IMR-90 (cell line): ENCODE data around the gene SHROOM3. TPM values are rescaled to one million over a fixed set of nuclear protein-coding genes. Genes with fewer than 3 reads are reported as not detected.

Experiments
- ATAC-seq: fragments of 200-7000 bp; cut with Tn5 transposase; 2 replicates; pipeline ENCODE4 v1.9.1; 2020; ENCODE audit warnings: low read depth, mild to moderate bottlenecking, moderate library complexity
- BruUV-seq: library from RNA; stranded (reverse); fragments of 400-500 nt; replicated peaks from 2 replicates; lab custom pipeline; 2021; lab: Mats Ljungman, UMichigan
- CTCF ChIA-PET: fragments of 300-600 bp; formaldehyde crosslinking; extraction: SDS; loops from one replicate; lab custom pipeline; 2021; ENCODE audit warnings: antibody characterized with exemption; lab: Yijun Ruan, JAX
- POLR2A ChIA-PET: fragments of 300-600 bp; sonication (Branson Sonifier 250); formaldehyde crosslinking; loops from one replicate; lab custom pipeline; 2022; ENCODE audit warnings: antibody characterized with exemption; ENCODE audit not compliant: unreplicated experiment; lab: Charles Lee
- DNase-seq: peaks from one replicate; pipeline ENCODE4 v3.0.0; 2013
- H2AFZ ChIP-seq: replicated peaks from 2 replicates; pipeline ENCODE3; 2013; ENCODE audit warnings: low read length, mild to moderate bottlenecking; ENCODE audit not compliant: poor library complexity
- H2AK5ac ChIP-seq: 2 replicates; pipeline ENCODE4 v1.6.1; 2013; ENCODE audit warnings: low read depth, low read length, inconsistent platforms
- H2AK9ac ChIP-seq: replicated peaks from 2 replicates; pipeline ENCODE3; 2013; ENCODE audit warnings: mild to moderate bottlenecking, low read depth, low read length, moderate library complexity; ENCODE audit not compliant: poor library complexity
- H2BK120ac ChIP-seq: 2 replicates; pipeline ENCODE4 v1.6.1; 2013; ENCODE audit warnings: low read depth, low read length, inconsistent platforms
- H2BK15ac ChIP-seq: 3 replicates; pipeline ENCODE4 v1.6.1; 2013; ENCODE audit warnings: low read depth, low read length, inconsistent platforms
- H2BK20ac ChIP-seq: 2 replicates; pipeline ENCODE4 v1.6.1; 2013; ENCODE audit warnings: low read depth, mild to moderate bottlenecking, inconsistent platforms, low read length, moderate library complexity
- H2BK5ac ChIP-seq: 2 replicates; pipeline ENCODE4 v1.6.1; 2013; ENCODE audit warnings: mild to moderate bottlenecking, low read depth, low read length, inconsistent platforms; ENCODE audit not compliant: poor library complexity, severe bottlenecking
- H3K14ac ChIP-seq: replicated peaks from 2 replicates; pipeline ENCODE4 v1.6.1; 2013; ENCODE audit warnings: low read depth, low read length, inconsistent platforms
- H3K18ac ChIP-seq: 2 replicates; pipeline ENCODE4 v1.6.1; 2013; ENCODE audit warnings: low read depth, low read length, control low read depth
- H3K23ac ChIP-seq: 2 replicates; pipeline ENCODE4 v1.6.1; 2013; ENCODE audit warnings: low read depth, low read length, inconsistent platforms
- H3K27ac ChIP-seq: 2 replicates; pipeline ENCODE4 v1.5.1; 2013; ENCODE audit warnings: mild to moderate bottlenecking, control low read depth, low read length; ENCODE audit not compliant: insufficient read depth
- H3K27me3 ChIP-seq: 2 replicates; pipeline ENCODE4 v1.6.1; 2013; ENCODE audit warnings: low read length; ENCODE audit not compliant: control insufficient read depth, insufficient read depth
- H3K36me3 ChIP-seq: 2 replicates; pipeline ENCODE4 v1.6.1; 2013; ENCODE audit warnings: low read length, mixed read lengths; ENCODE audit not compliant: control insufficient read depth, insufficient read depth
- H3K4ac ChIP-seq: 2 replicates; pipeline ENCODE4 v1.6.1; 2013; ENCODE audit warnings: low read depth, low read length, inconsistent platforms
- H3K4me1 ChIP-seq: 2 replicates; pipeline ENCODE4 v1.6.1; 2013; ENCODE audit warnings: low read length, mixed read lengths; ENCODE audit not compliant: control insufficient read depth, insufficient read depth
- H3K4me2 ChIP-seq: 2 replicates; pipeline ENCODE4 v1.6.1; 2013; ENCODE audit warnings: low read depth, mild to moderate bottlenecking, control low read depth, low read length, moderate library complexity
- H3K4me3 ChIP-seq: 2 replicates; pipeline ENCODE4 v1.5.1; 2013; ENCODE audit warnings: low read depth, mild to moderate bottlenecking, control low read depth, low read length, moderate library complexity; ENCODE audit not compliant: insufficient read depth
- H3K56ac ChIP-seq: 2 replicates; pipeline ENCODE4 v1.6.1; 2013; ENCODE audit warnings: low read length, inconsistent platforms; ENCODE audit not compliant: insufficient read depth; ENCODE audit errors: extremely low read depth
- H3K79me1 ChIP-seq, 2 experiments: 2 replicates each; pipeline ENCODE4 v1.6.1; 2013; ENCODE audit warnings: low read length in 2 of 2, inconsistent platforms in 1 of 2, low read depth in 1 of 2
- H3K9ac ChIP-seq: 2 replicates; pipeline ENCODE4 v1.6.1; 2013; ENCODE audit warnings: low read depth, low read length, control low read depth
- H3K9me1 ChIP-seq: 2 replicates; pipeline ENCODE4 v1.6.1; 2013; ENCODE audit warnings: low read length, inconsistent platforms; ENCODE audit not compliant: insufficient read depth
- H3K9me3 ChIP-seq: 2 replicates; pipeline ENCODE4 v1.6.1; 2013; ENCODE audit warnings: low read length; ENCODE audit not compliant: control insufficient read depth, insufficient read depth
- H4K20me1 ChIP-seq: 2 replicates; pipeline ENCODE4 v1.6.1; 2013; ENCODE audit warnings: low read length, inconsistent platforms; ENCODE audit not compliant: insufficient read depth
- H4K5ac ChIP-seq: 2 replicates; pipeline ENCODE4 v1.6.1; 2013; ENCODE audit warnings: mild to moderate bottlenecking, low read depth, low read length, control low read depth
- H4K8ac ChIP-seq, 2 experiments: 2 replicates each; pipeline ENCODE4 v1.6.1; 2013; ENCODE audit warnings: low read depth in 2 of 2, low read length in 2 of 2, control low read depth in 1 of 2, inconsistent platforms in 1 of 2
- H4K91ac ChIP-seq: 2 replicates; pipeline ENCODE4 v1.6.1; 2013; ENCODE audit warnings: low read depth, low read length, inconsistent platforms; ENCODE audit not compliant: insufficient read depth
- CEBPB ChIP-seq: IDR thresholded peaks from 2 replicates; pipeline ENCODE4 v1.6.1; 2012; ENCODE audit warnings: low read depth, low read length, improper control_type of control experiment
- ELK1 ChIP-seq: fragments of 150-350 bp; IDR thresholded peaks from 2 replicates; pipeline ENCODE4 v1.6.1; 2016; ENCODE audit warnings: low read depth, mild to moderate bottlenecking, low read length, moderate library complexity, borderline replicate concordance
- FOS ChIP-seq: fragments of 150-350 bp; IDR thresholded peaks from 2 replicates; pipeline ENCODE4 v1.6.1; 2016; ENCODE audit warnings: low read depth, low read length
- MAFK ChIP-seq: IDR thresholded peaks from 2 replicates; pipeline ENCODE4 v1.6.1; 2012; ENCODE audit warnings: low read depth, low read length, improper control_type of control experiment
- MAZ ChIP-seq: IDR thresholded peaks from 2 replicates; pipeline ENCODE4 v1.6.1; 2012; ENCODE audit warnings: low read depth, mild to moderate bottlenecking, low read length, improper control_type of control experiment, moderate library complexity, borderline replicate concordance
- MXI1 ChIP-seq: IDR thresholded peaks from 2 replicates; pipeline ENCODE4 v1.6.1; 2012; ENCODE audit warnings: low read depth, mild to moderate bottlenecking, low read length, moderate library complexity, borderline replicate concordance
- NFE2L2 ChIP-seq: fragments of 150-350 bp; IDR thresholded peaks from 2 replicates; pipeline ENCODE4 v1.6.1; 2016; ENCODE audit warnings: low read depth, mild to moderate bottlenecking, low read length
- RAD21 ChIP-seq: IDR thresholded peaks from 2 replicates; pipeline ENCODE4 v1.6.1; 2012; ENCODE audit warnings: low read length, improper control_type of control experiment
- RCOR1 ChIP-seq: IDR thresholded peaks from 2 replicates; pipeline ENCODE4 v1.6.1; 2012; ENCODE audit warnings: mild to moderate bottlenecking, low read length, improper control_type of control experiment; ENCODE audit not compliant: insufficient replicate concordance
- SMC3 ChIP-seq: fragments of 150-350 bp; IDR thresholded peaks from 2 replicates; pipeline ENCODE4 v1.6.1; 2016; ENCODE audit warnings: low read depth, mild to moderate bottlenecking, antibody characterized with exemption, low read length, moderate library complexity
- USF2 ChIP-seq: fragments of 150-350 bp; IDR thresholded peaks from 2 replicates; pipeline ENCODE4 v1.6.1; 2017; ENCODE audit warnings: mild to moderate bottlenecking, antibody characterized with exemption, low read length, low read depth
- WGBS, 2 experiments: methylation state at CpG; one replicate each; pipeline versions ENCODE4 v1.1.5 to v1.1.7; 2013; ENCODE audit warnings: missing lambda C conversion rate in 2 of 2; ENCODE audit not compliant: insufficient read length in 1 of 2; ENCODE audit errors: extremely low coverage in 2 of 2; 5-methylcytosine and 5-hydroxymethylcytosine counted together
- dilution Hi-C: fragments of 300-500 bp; cut with HindIII; formaldehyde crosslinking; loops from one replicate; pipeline ENCODE4 v1.14.3; 2018; ENCODE audit warnings: low sequenced_read_pairs; ENCODE audit not compliant: unreplicated experiment
- in situ Hi-C: fragments of 300-500 bp; cut with MboI; formaldehyde crosslinking; loops from 3 replicates; pipeline ENCODE4 v1.14.3; 2019; ENCODE audit warnings: low sequenced_read_pairs, inconsistent platforms, mixed read lengths
- intact Hi-C: fragments of 100-400 bp; cut with micrococcal nuclease; formaldehyde crosslinking; loops from 2 replicates; pipeline ENCODE4 v1.10.0; 2022
- polyA plus RNA-seq, 3 experiments: library from polyadenylated mRNA; depleted of rRNA; stranded (reverse); fragments of >200 nt; gene quantifications; 2 replicates each; pipeline ENCODE4 v1.2.3, GENCODE V29; 2012; ENCODE audit warnings: low replicate concordance in 1 of 3
- total RNA-seq: library from RNA; depleted of rRNA; stranded (reverse); fragments of >200 nt; gene quantifications from 2 replicates; pipeline ENCODE4 v1.2.3, GENCODE V29; 2012

The SHROOM3 gene
- total and polyA plus RNA-seq, 2 of the 4 experiments (the other 2 are of a cell fraction) = 10.8 to 19.5 TPM

- peak; percentile 80 for ATAC-seq
- peak; percentile 98 for DNase-seq
- Histone ChIP-seq H3K36me3 (peaks cover 13% of the 10 kb centered on the region), H2AFZ (peak overlapping the region; percentile 54), H3K27me3 (no peaks in the 10 kb centered on the region), H4K5ac (peak overlapping the region; percentile 65), H2AK5ac (peak overlapping the region; percentile 97), H3K9me1 (peaks cover 14% of the 10 kb centered on the region), H4K20me1 (no peaks in the 10 kb centered on the region), H3K4me2 (peak overlapping the region; percentile 77; the same call in 1 of the 2 replicates), H2BK20ac (peak overlapping the region; percentile 100), H4K91ac (peak overlapping the region; percentile 97), H3K4me1 (peaks cover 23% of the 10 kb centered on the region), H2BK120ac (peak overlapping the region; percentile 100), H3K4ac (peak overlapping the region; percentile 98), H3K79me1 (peaks cover 16 to 53% of the 10 kb centered on the region in 2 experiments; a peak in 3 of 4 replicates), H3K56ac (peak overlapping the region; percentile 92), H3K23ac (peak overlapping the region; percentile 99), H2BK15ac (peak overlapping the region; percentile 95; the same call in 2 of the 3 replicates), H3K9ac (peak overlapping the region; percentile 51; the same call in 1 of the 2 replicates), H2AK9ac (peak overlapping the region; percentile 83), H3K18ac (peak overlapping the region; percentile 96), H3K14ac (peak overlapping the region; percentile 97), H3K27ac (peak overlapping the region; percentile 42), H3K4me3 (peak overlapping the region; percentile 24; the same call in 1 of the 2 replicates), H3K9me3 (no peaks in the 10 kb centered on the region; the same call in 1 of the 2 replicates), H2BK5ac (peak overlapping the region; percentile 100), H4K8ac (peak overlapping the region; percentile 14 to 95)
- no CpG with 5 or more reads among the region's 7 CpGs for WGBS, 2 experiments
- intact Hi-C loops = loop anchor here (1.0 kb wide), 2 partner anchors 28 to 167 kb away; partner anchors contain the start of gene SEPTIN11
- POLR2A ChIA-PET = interaction anchor here (0.6 to 1.4 kb wide), 4 partner anchors 31 to 205 kb away, joined by 4 read pairs; no protein-coding TSS in a partner anchor
- BruUV-seq = TSS peak; percentile 96
- in situ Hi-C loops = loop anchor here (10.0 kb wide), 1 partner anchor 163 kb away; the partner anchor contains the start of gene SEPTIN11
- CTCF ChIA-PET = interaction anchor here (0.7 kb wide), 1 partner anchor 139 kb away, joined by 3 read pairs; no protein-coding TSS in a partner anchor
- dilution Hi-C loops = no loop called here
- TF ChIP-seq FOS (peak; percentile 69), ELK1 (no peak), USF2 (no peak), SMC3 (no peak), NFE2L2 (peak; percentile 67; the same call in 1 of the 2 replicates), MAZ (peak; percentile 35; the same call in 1 of the 2 replicates), MAFK (peak; percentile 63), RCOR1 (no peak), RAD21 (no peak), MXI1 (no peak), CEBPB (peak; percentile 42; the same call in 1 of the 2 replicates)
These were observed 346.9 kb downstream of the SHROOM3 start for GRCh38 chr4:76781698-76782595.
